ENCODE results near the gene RIPOR2. TPM values are rescaled to one million over a fixed set of nuclear protein-coding genes. Genes with fewer than 3 reads are reported as not detected.
A peak's percentile ranks its signal among the peaks of the same experiment; 100 is the strongest.

The RIPOR2 gene
- total RNA-seq, 4 donors from 2014 or later, result 8.8 to 27.0 (median 19.0) TPM

DNA sequence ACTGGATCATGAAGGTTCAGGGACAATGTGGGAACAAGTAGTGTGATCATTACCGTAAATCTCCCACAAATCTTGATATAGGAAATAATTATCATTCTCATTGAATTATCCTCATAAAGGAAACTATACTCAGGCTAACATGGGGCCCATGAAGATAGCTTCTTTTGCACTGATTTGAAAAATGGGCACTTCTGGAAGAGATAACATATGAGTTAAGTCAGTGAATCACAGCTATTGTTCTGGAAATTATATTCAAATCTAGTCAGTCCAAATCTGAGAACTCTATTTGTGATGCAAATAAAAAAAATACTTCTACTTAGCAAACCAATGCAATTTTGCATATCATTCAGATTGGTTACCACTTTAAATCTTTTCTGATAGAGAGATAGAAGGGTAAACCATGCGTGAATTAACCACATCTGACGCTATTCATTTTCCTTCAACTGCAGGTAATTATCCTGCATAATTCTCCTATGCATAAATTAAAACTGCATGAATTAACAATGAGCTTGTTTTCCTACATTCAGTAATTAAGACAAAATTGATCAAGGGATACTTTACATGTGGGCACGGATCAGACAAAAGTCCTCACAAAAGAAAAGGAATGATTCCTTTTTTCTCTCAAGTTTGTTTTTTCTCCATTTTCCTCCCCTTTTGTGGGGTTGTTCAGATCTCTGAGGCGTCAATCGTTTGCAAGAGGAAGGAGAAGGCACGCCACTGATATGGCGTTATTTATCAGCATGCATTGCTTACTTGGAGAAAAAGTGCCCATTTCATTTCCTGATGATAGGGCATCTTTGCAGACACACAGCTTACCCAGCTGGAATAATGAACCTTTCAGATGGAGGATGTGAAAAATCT, 36.4 kb downstream of the RIPOR2 start:
- no peaks in the 10 kb centered on the region for H3K27me3 ChIP-seq
- H3K9me3 ChIP-seq, result peaks cover 0 to 4% (median 0%) of the 10 kb centered on the region in 4 donors
- WGBS, 2 donors, result 70 to 73% methylated on average over 8 of the region's 8 CpGs
- H3K4me1 ChIP-seq, result peaks cover 0 to 18% (median 0%) of the 10 kb centered on the region in 4 donors
- H3K4me3 ChIP-seq, result no peak overlapping the region
- TF ChIP-seq, protein P1, sequence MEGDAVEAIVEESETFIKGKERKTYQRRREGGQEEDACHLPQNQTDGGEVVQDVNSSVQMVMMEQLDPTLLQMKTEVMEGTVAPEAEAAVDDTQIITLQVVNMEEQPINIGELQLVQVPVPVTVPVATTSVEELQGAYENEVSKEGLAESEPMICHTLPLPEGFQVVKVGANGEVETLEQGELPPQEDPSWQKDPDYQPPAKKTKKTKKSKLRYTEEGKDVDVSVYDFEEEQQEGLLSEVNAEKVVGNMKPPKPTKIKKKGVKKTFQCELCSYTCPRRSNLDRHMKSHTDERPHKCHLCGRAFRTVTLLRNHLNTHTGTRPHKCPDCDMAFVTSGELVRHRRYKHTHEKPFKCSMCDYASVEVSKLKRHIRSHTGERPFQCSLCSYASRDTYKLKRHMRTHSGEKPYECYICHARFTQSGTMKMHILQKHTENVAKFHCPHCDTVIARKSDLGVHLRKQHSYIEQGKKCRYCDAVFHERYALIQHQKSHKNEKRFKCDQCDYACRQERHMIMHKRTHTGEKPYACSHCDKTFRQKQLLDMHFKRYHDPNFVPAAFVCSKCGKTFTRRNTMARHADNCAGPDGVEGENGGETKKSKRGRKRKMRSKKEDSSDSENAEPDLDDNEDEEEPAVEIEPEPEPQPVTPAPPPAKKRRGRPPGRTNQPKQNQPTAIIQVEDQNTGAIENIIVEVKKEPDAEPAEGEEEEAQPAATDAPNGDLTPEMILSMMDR (IDR thresholded peaks at IDR 0.05), result no peak
- TF ChIP-seq POLR2A (IDR thresholded peaks at IDR 0.05), result no peak
- no peak for TF ChIP-seq EP300 (IDR thresholded peaks at IDR 0.05)
- H3K27ac ChIP-seq, result peak overlapping the region in 2 of 4 donors; percentile 26 to 71
- H3K36me3 ChIP-seq, result no peaks in the 10 kb centered on the region
- no peak for DNase-seq (ENCODE audit: low spot score in 2 of 2)

GRCh38 chr6:24898676-24899075, 37.1 kb downstream of the RIPOR2 start:
- Histone ChIP-seq H3K27me3 (no peaks in the 10 kb centered on the region), H3K4me3 (no peak overlapping the region), H3K9me3 (peaks cover 0 to 4% (median 0%) of the 10 kb centered on the region in 4 donors), H3K27ac (no peak overlapping the region), H3K4me1 (peaks cover 0 to 18% (median 0%) of the 10 kb centered on the region in 4 donors), H3K36me3 (no peaks in the 10 kb centered on the region)
- TF ChIP-seq POLR2A (IDR thresholded peaks at IDR 0.05) (no peak), EP300 (IDR thresholded peaks at IDR 0.05) (no peak)
- TF ChIP-seq, protein P1 (IDR thresholded peaks at IDR 0.05), result no peak
- no peak for DNase-seq (ENCODE audit: low spot score in 2 of 2)
- WGBS, 2 donors, result 2 to 82% methylated on average over 1 of the region's 1 CpG

- Histone ChIP-seq H3K4me1 (peaks cover 0 to 18% (median 2%) of the 10 kb centered on the region in 4 donors), H3K27ac (no peak overlapping the region), H3K4me3 (no peak overlapping the region), H3K27me3 (no peaks in the 10 kb centered on the region), H3K9me3 (no peaks in the 10 kb centered on the region), H3K36me3 (no peaks in the 10 kb centered on the region)
- TF ChIP-seq POLR2A (IDR thresholded peaks at IDR 0.05), result no peak
- no peak for TF ChIP-seq EP300 (IDR thresholded peaks at IDR 0.05)
- TF ChIP-seq, protein P1 (IDR thresholded peaks at IDR 0.05), result no peak
- WGBS, 2 donors, result 79 to 87% methylated on average over 6 of the region's 6 CpGs
- no peak for DNase-seq (ENCODE audit: low spot score in 2 of 2)
Measured at GRCh38 chr6:24897186-24897585, 38.6 kb downstream of the RIPOR2 start.

DNA sequence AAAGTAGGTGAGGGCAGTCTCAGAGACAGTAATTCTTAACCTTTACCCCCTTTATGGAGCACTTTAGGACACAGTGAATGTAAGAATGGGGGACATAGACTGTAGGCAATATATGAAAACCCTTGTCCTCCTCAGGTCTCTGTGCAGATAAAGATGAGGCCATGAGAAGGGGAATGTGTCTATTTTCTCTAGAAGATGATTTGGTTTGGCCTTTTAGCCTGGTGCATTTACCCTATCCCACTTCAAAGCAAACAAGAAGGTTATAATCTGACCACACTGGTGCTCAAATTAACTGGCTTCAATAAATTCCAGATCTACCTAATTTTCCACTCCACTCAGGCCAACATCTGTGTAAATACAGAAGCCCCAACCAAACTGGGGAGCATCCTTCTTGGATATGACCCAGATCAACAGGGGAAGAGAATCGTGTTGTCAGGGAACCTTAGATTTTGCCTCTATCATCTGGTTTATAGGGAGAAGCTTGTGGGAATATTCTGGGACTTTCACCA, 42.4 kb downstream of the RIPOR2 start:
- H3K9me3 ChIP-seq, result no peaks in the 10 kb centered on the region
- no peaks in the 10 kb centered on the region for H3K36me3 ChIP-seq
- DNase-seq (ENCODE audit: low spot score in 2 of 2), result no peak
- H3K27ac ChIP-seq, result no peak overlapping the region
- no peaks in the 10 kb centered on the region for H3K27me3 ChIP-seq
- no peak overlapping the region for H3K4me3 ChIP-seq
- TF ChIP-seq EP300 (IDR thresholded peaks at IDR 0.05), result no peak
- TF ChIP-seq, protein P1 (IDR thresholded peaks at IDR 0.05), result no peak
- no peak for TF ChIP-seq POLR2A (IDR thresholded peaks at IDR 0.05)
- peaks cover 0 to 3% (median 0%) of the 10 kb centered on the region in 4 donors for H3K4me1 ChIP-seq
- 57 to 77% methylated on average over 1 of the region's 1 CpG for WGBS, 2 donors

DNA sequence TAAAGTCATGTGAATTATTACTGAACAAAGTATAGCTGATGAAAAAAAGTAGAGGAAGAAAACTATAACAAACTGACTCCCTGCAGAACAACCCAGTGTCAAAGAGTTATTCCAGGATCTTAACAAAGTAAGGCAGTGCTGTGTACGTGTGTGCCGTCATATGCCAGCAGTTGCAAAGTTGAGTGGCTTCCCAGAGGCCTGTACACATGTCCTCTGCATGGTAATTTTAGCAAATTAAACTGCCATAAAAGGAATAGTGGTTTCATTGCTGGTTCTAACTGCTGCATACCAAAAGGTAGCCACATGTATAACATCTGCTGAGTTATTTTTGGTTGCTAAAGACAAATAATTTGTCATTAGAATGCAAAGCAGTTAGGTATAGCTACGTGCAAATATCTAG, 44.8 kb downstream of the RIPOR2 start:
- Histone ChIP-seq H3K4me3 (no peak overlapping the region), H3K9me3 (no peaks in the 10 kb centered on the region), H3K4me1 (peaks cover 0 to 3% (median 0%) of the 10 kb centered on the region in 4 donors), H3K27me3 (no peaks in the 10 kb centered on the region), H3K27ac (no peak overlapping the region), H3K36me3 (no peaks in the 10 kb centered on the region)
- DNase-seq (ENCODE audit: low spot score in 2 of 2), result no peak
- TF ChIP-seq EP300 (IDR thresholded peaks at IDR 0.05) (no peak), POLR2A (IDR thresholded peaks at IDR 0.05) (no peak)
- TF ChIP-seq, protein P1 (IDR thresholded peaks at IDR 0.05), result no peak
- 73 to 78% methylated on average over 3 of the region's 3 CpGs for WGBS, 2 donors

Measured in tibial nerve (tissue), 4 donors.